HL-60 (cell line): ENCODE measurements around the gene ZBTB24.

ENCODE experiments used
- GABPA ChIP-seq: IDR thresholded peaks from 2 replicates; pipeline ENCODE4 v1.6.1; 2012; ENCODE audit warnings: low read depth
- POLR2AphosphoS5 ChIP-seq: IDR thresholded peaks from 2 replicates; pipeline ENCODE4 v1.6.1; 2012; ENCODE audit warnings: low read depth

GRCh38 chr6:109442393-109442924, 40.6 kb downstream of the ZBTB24 start:
- TF ChIP-seq POLR2AphosphoS5 (no peak), GABPA (no peak)
